Ishikawa (cell line): ENCODE results near the gene PRKRA.
A peak's percentile ranks its signal among the peaks of the same experiment; 100 is the strongest.

ENCODE experiments used
- CEBPB ChIP-seq: IDR thresholded peaks from 2 replicates; pipeline ENCODE4 v1.6.1; 2012
- CREB1 ChIP-seq: IDR thresholded peaks from 2 replicates; pipeline ENCODE4 v1.6.1; 2012; ENCODE audit warnings: low read depth
- EGR1 ChIP-seq: IDR thresholded peaks from 2 replicates; pipeline ENCODE4 v1.6.1; 2012
- EP300 ChIP-seq: IDR thresholded peaks from 2 replicates; pipeline ENCODE4 v1.6.1; 2012; ENCODE audit warnings: borderline replicate concordance
- FOXM1 ChIP-seq: IDR thresholded peaks from 2 replicates; pipeline ENCODE4 v1.6.1; 2012; ENCODE audit warnings: low read depth, borderline replicate concordance
- NFIC ChIP-seq: IDR thresholded peaks from 2 replicates; pipeline ENCODE4 v1.6.1; 2012
- RAD21 ChIP-seq: IDR thresholded peaks from 2 replicates; pipeline ENCODE4 v1.6.1; 2012; ENCODE audit warnings: low read depth
- TAF1 ChIP-seq: IDR thresholded peaks from 2 replicates; pipeline ENCODE4 v1.6.1; 2012; ENCODE audit warnings: low read depth, mild to moderate bottlenecking
- TCF12 ChIP-seq: IDR thresholded peaks from 2 replicates; pipeline ENCODE4 v1.6.1; 2012; ENCODE audit warnings: low read depth
- TEAD4 ChIP-seq: IDR thresholded peaks from 2 replicates; pipeline ENCODE4 v1.6.1; 2012
- YY1 ChIP-seq: IDR thresholded peaks from 2 replicates; pipeline ENCODE4 v1.6.1; 2012; ENCODE audit warnings: low read depth
- ZBTB7A ChIP-seq: IDR thresholded peaks from 2 replicates; pipeline ENCODE4 v1.6.1; 2012; ENCODE audit warnings: low read depth
- TF ChIP-seq, protein P1 (sequence below): IDR thresholded peaks from 2 replicates; pipeline ENCODE4 v1.6.1; 2012
- TF ChIP-seq, protein P2 (sequence below): IDR thresholded peaks from 2 replicates; pipeline ENCODE4 v1.6.1; 2012
- TF ChIP-seq, protein P3 (sequence below): IDR thresholded peaks from 2 replicates; pipeline ENCODE4 v1.6.1; 2012; ENCODE audit warnings: low read depth, mild to moderate bottlenecking

Gene PRKRA

DNA sequence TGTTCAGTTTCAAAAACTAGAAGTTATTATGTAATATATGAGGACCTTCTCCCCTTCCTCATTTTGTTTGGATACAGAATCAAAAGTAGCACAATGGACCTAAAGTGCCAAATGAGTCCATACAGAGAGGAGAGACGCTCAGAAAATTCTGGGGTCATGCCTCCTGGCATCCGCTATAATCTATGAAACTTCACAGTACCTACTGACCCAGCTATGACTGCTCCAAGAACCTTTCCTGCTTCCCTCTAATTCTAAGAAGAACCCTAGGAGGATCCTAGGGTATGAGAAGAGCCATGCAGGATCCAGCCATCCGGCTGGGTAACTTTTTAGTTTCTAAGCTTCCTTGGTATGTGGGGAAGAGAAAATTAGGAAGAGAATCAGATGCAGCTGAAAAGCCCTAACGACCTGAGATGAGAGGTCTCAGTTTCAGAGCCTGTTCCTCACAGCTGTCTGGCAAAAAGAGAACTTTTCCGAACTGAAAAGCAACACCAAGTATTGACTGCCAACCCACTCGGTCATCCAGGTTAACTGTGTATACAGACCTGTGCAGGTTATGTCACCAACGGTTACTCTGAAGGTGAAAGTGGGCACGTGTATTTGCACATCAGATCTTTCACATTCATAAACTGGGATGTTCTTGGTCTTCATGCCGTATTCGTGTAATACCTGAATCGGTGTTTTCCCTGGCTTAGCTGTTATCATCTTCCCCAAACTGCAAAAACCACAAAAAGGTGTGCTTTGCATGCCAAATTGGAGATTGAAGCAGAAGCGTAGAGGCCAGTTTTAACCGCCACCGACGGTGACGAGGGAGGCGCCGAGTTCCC lies 1.1 kb downstream of the PRKRA start:
- TF ChIP-seq, protein P1, sequence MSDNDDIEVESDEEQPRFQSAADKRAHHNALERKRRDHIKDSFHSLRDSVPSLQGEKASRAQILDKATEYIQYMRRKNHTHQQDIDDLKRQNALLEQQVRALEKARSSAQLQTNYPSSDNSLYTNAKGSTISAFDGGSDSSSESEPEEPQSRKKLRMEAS: 0 out of 2 replicates have a peak, but pooled peaks have one; percentile 9
- TF ChIP-seq EP300 (no peak), TCF12 (no peak)

DNA sequence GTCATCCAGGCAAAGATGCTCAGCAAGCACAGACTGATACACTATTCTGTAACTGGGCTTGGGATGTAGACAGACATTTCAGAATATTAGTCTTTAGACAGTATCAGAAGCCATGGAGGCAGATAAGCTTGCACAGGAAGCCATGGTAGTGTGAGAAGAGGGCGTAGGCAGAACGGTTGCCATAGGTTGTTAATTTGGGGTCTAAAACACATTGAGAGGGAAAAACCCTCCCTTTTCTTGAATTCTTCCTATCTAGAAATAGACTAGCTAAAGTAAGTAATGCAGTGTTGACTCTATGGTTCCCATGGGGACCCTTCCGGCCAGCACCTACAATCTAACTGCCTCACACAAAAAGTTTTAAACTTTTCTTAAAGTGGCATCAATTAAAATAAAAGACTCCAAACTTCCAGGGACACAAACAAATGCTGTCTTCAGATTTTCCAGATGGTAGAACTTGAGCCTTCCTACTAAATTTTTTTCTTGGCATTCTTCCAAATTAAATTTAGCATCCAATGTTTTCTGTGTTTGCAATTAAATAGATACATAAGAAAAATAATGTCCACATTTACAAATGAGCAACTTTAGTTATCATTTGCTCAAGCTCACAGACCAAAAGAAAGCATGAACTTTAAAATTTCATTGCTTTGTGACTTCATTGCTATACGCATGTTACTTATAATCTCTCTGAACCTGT lies 1.9 kb downstream of the PRKRA start:
- TF ChIP-seq TAF1: no peak
- TF ChIP-seq, protein P2, sequence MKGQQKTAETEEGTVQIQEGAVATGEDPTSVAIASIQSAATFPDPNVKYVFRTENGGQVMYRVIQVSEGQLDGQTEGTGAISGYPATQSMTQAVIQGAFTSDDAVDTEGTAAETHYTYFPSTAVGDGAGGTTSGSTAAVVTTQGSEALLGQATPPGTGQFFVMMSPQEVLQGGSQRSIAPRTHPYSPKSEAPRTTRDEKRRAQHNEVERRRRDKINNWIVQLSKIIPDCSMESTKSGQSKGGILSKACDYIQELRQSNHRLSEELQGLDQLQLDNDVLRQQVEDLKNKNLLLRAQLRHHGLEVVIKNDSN: no peak
- no peak for TF ChIP-seq EP300
- TF ChIP-seq YY1: no peak
- TF ChIP-seq FOXM1: no peak
- TF ChIP-seq ZBTB7A: no peak
- TF ChIP-seq, protein P1: no peak
- TF ChIP-seq, protein P3, sequence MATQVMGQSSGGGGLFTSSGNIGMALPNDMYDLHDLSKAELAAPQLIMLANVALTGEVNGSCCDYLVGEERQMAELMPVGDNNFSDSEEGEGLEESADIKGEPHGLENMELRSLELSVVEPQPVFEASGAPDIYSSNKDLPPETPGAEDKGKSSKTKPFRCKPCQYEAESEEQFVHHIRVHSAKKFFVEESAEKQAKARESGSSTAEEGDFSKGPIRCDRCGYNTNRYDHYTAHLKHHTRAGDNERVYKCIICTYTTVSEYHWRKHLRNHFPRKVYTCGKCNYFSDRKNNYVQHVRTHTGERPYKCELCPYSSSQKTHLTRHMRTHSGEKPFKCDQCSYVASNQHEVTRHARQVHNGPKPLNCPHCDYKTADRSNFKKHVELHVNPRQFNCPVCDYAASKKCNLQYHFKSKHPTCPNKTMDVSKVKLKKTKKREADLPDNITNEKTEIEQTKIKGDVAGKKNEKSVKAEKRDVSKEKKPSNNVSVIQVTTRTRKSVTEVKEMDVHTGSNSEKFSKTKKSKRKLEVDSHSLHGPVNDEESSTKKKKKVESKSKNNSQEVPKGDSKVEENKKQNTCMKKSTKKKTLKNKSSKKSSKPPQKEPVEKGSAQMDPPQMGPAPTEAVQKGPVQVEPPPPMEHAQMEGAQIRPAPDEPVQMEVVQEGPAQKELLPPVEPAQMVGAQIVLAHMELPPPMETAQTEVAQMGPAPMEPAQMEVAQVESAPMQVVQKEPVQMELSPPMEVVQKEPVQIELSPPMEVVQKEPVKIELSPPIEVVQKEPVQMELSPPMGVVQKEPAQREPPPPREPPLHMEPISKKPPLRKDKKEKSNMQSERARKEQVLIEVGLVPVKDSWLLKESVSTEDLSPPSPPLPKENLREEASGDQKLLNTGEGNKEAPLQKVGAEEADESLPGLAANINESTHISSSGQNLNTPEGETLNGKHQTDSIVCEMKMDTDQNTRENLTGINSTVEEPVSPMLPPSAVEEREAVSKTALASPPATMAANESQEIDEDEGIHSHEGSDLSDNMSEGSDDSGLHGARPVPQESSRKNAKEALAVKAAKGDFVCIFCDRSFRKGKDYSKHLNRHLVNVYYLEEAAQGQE: no peak
- TF ChIP-seq TEAD4: no peak
- no peak for TF ChIP-seq TCF12
- no peak for TF ChIP-seq CEBPB

DNA sequence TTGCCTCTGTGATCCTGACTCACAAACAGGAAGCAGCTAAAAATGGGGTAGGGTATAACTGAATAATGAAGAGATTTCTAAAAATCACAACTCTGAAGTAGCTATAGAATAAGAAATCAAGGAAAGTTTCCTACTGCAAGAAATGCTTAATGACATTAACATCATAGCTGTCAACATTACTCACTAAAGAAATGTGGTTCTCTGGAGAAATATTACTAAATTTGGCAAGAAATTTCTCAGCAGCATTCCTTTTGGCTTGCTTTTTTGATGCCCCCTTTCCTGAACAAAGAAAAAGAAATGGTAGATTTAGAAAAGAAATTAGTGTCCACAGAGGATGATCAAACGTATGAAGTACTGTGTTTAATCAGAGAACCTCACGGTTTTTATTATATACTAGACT lies 9.5 kb downstream of the PRKRA start:
- no peak for TF ChIP-seq CEBPB
- TF ChIP-seq, protein P2: no peak
- no peak for TF ChIP-seq FOXM1
- TF ChIP-seq ZBTB7A: no peak
- no peak for TF ChIP-seq EGR1
- no peak for TF ChIP-seq EP300
- TF ChIP-seq RAD21: no peak
- TF ChIP-seq, protein P1: no peak
- no peak for TF ChIP-seq TCF12
- no peak for TF ChIP-seq NFIC
- no peak for TF ChIP-seq YY1
- no peak for TF ChIP-seq CREB1

DNA sequence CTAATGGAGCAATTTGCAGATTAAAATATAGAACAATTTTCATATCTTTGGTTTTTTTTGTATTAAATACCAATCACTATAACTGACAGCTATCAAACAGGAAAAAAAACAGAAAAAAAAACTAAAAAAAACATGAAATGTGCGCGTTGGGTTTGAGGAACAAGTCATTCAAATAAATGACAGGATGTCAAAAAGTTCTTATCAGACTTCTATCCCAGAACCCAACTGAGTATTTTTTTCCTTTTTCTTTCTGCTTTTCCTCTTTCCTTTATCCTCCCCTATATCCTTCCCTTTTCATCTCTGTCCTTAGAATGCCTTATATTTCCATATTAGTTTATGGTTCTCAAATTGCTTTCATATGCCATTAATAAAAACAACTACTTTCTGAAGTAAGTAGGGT lies 14.3 kb downstream of the PRKRA start:
- TF ChIP-seq EP300 (no peak), FOXM1 (no peak), ZBTB7A (no peak), TCF12 (no peak), RAD21 (no peak), EGR1 (no peak), TAF1 (no peak), YY1 (no peak), CREB1 (no peak)
- TF ChIP-seq, protein P1: no peak

DNA sequence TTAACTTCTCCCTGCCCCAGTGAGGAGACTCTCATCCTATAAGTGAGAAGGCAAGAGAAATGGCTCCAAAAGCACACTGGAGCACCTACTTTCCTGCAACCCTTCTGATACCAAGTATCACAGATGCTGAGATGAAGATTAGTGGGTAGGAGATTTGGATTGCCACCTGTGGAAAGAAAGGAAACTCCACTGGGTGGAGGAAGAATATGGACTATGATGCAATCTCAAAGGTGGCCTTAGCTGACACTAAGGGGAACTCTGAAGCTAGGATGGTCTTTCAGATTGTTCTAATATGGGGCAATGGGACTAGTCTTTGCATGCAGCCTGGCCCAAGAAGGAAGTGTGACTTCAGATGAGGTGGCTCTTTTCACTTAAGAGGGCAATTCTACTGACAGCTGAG lies 21.6 kb downstream of the PRKRA start:
- TF ChIP-seq YY1: no peak
- TF ChIP-seq CREB1: no peak
- no peak for TF ChIP-seq TEAD4
- no peak for TF ChIP-seq CEBPB
- TF ChIP-seq NFIC: no peak
- no peak for TF ChIP-seq TCF12
- TF ChIP-seq, protein P3: no peak
- no peak for TF ChIP-seq TAF1
- no peak for TF ChIP-seq RAD21
- TF ChIP-seq, protein P2: no peak
- TF ChIP-seq ZBTB7A: no peak
- TF ChIP-seq, protein P1: no peak
- TF ChIP-seq EP300: no peak
- no peak for TF ChIP-seq FOXM1
- no peak for TF ChIP-seq EGR1
